Hippocampal formation (tissue), 2 donors: ENCODE measurements around the gene SNPH.

ENCODE experiments used
- DNase-seq, 2 donors: peaks; one replicate each; lab custom pipeline; 2025; lab: John Stamatoyannopoulos, UW

Gene SNPH

DNA sequence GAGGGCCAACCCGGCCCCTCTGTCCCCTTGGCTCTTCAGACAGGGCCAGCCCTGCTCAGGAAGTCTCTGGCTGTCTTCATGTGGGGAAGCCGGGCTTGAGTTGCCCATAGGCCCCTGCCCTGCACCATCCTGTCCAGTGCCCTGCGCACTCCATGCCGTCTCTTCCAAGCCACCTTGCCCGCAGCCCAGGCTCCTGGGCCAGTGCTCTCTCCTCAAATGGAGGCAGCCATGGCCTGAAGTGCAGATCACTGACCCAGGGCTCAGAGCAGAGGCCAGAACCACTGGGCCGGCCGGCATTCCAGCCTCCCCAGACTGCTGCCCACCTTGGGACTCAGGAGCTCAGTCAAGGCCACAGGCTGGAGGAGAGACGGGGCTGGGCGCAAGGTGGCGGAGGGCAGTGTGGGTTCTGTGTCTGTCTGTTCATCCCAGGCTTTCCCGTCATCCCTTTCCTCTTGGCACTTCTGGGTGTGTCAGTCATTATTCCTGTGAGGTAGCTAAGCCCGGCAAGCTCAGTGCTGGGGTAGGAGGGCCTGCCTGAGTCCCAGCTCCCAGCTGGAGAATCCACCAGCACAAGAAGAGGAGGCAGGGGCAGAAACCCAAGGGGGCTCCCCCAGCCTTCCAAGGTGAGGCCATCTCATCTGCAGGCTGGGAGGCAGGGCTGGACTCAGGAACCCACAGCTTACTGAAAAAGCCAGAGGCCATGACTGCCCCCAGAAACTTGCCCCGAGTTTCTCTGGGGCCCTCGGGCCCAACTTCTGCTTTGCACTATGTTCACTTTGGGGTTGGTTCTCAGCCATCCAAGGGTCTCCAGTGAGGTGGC lies 40.4 kb downstream of the SNPH start:
- DNase-seq = no peak

DNA sequence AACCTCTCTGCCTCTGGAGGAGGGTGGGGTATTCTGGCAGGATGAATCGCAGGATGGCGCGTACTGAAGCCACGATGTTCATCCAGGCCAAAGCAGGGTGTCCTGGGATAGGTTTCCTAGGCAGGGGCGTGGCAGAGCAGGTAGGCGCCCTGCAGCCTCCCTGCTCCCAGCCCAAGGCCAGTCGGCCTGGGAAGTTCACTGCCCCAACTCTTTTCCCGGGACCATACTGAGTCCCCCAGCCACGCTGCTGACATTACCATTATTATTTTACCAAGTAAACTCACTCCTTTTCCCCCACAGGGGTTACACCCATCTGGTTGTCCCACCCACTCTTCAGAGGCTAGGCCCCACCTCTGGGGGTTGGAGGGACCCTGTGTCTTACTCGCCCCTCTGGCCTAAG lies 41.1 kb downstream of the SNPH start:
- no peak for DNase-seq

DNA sequence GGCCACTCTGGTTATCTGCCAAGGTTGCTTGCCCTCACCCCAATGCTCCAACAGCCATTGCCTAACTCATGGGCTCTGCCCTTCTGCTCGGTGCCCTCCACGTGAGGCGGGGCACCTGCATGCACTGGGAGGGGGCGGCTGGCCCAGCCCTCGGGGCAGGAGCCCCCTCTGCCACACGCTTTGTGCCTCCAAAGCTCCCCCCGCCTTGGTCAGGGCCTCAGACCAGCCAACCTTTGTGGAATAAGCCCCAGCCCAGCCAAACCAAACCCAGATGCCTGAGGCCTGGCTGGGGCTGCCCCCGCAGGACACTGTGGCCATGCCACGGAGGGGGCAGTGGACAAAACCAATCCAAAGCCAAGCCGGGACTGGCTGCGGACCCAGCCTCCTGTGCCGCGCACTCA lies 41.5 kb downstream of the SNPH start:
- no peak for DNase-seq

DNA sequence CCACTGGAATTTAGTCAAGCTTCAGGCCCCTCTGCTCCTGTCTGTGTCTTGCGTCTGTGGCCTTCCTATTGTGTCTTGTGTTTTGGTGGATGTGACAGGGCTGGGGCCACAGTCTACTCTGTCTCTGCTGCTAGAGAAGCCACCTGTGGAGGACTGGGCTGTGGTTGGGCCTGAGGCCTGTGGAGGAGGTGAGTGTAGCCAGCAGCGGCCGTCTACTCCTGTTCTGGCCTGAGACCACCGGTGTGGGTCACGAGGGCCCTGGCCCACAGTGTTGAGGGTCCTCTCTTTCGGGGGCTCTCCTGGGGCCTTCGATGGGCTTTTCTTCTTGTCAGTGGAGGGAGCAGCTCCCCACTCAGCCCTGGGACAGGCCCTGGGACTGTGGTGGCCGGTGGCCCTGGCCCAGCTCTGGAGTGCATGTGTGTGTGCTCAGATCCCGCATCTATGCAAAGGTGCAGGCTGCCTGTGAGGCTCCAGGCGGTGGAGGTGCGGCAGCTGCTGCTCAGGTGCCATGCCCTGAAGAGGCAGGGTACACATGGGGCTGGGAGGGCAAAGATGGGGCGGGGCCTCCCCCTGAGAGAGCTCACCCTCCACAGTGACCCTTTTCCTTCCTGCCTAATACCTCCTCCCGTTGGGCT lies 42.1 kb downstream of the SNPH start:
- no peak for DNase-seq

GRCh38 chr20:1308702-1309095 lies 42.6 kb downstream of the SNPH start:
- DNase-seq = no peak

- no peak for DNase-seq
These were observed 43.3 kb downstream of the SNPH start for GRCh38 chr20:1309439-1309847.

DNA sequence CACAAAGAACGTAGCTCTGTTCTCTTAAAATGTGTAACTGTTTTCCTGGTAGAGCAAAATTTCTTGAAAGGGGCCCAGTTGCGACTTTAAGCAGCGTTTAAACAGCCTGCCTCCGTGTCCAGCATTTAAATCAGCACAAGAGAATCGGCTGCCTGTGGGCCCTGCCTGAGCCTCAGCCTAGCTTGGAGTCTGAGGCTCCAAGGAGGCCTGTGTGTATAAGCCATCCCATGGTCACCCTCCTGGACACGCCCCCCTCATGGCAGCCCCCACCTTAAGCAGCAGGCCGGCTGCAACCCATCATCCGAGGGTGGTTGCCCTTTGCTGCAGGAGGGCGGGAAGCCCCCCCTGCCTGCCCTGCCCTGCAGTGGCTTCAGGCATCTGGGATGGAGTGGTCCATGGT lies 44.0 kb downstream of the SNPH start:
- DNase-seq = peak in 1 of 2 donors; percentile 13

DNA sequence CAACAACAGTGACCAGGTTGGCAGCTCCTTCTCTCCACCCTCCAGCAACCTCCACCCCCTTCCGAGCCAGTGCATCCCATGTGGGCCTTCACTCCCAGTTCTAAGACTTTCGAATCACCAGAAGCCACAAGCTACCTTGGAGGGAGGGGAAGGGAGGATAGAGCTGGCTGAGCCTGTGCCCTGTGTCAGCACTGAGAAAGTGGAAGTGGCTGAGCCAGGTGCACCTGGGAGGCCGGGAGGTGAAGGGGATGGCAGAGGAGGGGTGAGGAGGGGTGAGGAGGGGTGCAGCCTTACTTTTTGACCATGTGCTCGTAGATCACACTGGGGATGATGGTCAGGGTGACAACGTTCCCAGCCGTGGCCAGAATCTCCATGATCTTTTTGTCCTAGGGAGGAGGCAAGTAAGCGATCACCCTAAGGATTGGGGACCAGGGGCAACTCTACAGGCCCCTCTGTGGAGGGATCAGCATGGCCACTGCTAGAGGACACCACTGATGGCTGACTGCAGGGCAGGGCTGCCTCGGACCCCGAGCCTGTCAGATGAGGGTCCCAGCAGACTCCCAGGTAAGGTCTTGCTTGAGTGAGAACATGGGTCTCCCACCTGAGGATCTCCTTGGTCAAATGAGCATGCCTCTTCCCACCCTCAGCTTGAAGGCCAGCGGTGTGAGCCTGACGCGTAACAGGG lies 44.6 kb downstream of the SNPH start:
- DNase-seq = no peak

DNA sequence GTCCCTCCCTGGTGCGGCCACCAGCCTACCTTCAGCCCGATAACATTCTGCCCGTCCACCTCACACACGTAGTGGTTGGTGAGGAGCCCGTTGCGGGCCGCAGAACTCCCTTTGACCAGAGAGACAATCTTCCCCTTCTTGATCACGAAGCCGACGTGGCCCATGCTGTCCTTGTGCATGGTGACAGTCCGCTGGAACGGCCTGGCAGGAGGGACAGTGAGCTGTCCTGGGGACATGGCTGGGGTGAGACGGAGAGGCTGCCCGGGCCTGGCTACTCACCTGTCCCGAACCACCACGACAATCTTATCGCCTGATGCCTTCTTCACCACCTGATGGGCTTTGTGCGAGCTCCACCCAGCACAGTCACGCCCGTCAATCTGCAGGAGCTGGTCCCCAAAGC lies 46.2 kb downstream of the SNPH start:
- no peak for DNase-seq

- DNase-seq = no peak
These were observed 46.8 kb downstream of the SNPH start for GRCh38 chr20:1312904-1313235.

DNA sequence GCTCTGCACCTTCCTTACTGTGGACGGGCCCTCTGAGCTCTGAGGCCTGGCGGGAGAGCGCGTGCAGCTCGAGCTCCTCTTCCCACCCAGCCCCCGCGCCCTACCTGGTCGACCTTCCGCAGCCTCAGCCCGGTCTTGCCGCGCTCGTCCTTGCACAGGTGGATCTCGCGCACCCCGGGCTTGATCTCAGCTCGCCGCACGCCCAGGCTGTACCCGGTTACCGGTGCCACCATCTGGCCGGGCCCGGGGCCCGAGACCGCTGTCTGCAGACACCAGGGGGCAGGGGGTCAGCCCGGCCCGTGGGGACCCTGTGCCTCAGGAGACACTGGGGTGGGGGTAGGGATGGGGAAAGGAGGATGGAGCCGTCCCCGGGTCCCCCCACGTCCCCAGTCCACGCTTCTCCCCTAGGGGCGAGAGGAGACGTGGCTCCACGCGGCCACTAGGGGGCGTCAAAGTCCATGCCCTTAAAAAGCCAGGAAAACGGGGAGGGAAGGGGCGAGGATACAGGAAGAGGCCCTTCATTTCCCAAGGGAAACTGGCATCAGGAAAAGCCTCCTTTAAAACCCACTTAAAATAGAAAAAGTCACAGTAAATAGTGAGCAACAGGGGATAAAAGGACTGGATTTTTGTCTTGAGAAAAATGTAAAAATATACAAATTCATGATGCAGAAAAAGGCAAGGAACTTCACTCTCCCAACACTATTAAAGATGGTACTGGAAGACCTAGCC lies 47.3 kb downstream of the SNPH start:
- DNase-seq = peak; percentile 60 to 68

DNA sequence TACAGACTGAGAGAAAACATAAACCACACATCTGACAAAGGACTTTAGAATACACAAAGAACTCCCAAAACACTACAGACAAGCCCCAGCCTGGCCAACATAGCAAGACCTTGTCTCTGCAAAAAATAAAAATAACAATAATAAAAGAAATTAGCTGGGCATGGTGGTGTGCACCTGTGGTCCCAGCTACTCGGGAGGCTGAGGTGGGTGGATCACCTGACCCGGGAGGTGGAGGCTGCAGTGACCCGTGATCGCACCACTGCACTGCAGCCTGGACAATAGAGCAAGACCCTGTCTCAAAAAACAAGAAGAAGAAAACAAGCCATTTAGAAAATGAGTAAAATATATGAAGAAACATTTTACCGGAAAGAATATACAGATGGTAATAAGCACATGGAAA lies 49.7 kb downstream of the SNPH start:
- no peak for DNase-seq

GRCh38 chr20:1317545-1318255 lies 51.6 kb downstream of the SNPH start:
- no peak for DNase-seq

DNA sequence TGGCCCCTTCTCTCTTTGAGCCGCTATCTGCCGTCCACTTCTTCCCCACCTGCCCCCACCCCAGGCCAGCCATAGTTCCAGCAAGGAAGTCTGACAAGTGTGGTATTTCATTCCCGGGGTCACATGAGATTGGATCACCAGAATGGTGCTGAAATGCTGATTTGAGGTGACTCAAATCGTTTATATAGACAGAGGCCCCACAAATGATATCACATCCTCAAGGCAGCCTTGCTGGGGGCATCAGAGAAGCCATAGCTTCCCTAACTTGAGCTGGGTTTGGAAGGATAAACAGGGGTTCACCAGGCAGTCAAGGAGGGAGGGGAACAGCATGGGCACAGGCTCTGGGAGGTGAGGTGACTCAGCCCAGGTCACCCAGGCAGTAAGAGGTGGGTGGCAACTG lies 53.0 kb downstream of the SNPH start:
- no peak for DNase-seq

DNA sequence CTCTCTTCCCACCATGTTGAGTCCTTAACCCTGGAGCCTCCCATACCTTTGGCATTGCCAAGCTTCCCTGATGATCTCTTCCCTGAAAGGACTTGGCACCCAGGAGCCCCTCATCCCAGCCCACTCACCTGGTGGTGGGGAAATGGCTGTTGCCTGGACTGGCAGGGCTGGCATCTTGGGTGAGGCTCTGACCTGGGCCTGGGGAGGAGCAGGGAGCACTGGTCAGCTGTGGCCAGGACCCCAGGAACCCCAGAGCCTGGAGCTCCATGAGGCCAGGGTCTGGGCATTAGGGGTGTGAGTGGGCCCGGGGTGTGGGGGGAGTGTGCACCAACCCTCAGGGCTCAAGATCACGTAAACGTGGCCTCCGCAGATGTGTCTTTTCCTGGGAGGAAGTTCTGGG lies 53.4 kb downstream of the SNPH start:
- no peak for DNase-seq

DNA sequence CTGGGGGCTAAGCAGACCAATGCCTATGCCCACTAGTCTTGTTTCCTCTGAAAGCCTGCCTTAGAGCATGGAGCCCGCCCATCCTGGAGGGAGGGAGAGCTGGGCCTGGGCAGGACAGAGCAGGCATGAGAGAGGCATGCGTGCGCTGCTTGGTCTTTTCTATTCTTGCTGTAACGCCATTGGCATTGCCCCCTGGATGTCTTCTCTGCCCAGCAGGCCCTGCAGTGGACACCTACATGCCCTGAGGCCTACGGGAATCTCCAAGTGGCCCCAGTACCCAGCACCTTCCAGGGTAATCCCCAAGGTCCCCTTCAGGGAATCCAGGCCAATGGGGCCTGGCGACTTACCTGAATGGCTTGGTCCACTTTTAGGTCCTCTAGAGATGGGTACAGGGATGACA lies 53.9 kb downstream of the SNPH start:
- no peak for DNase-seq

- DNase-seq = no peak
These were observed 55.0 kb downstream of the SNPH start for GRCh38 chr20:1320902-1321653.

- DNase-seq = no peak
These were observed 55.5 kb downstream of the SNPH start for GRCh38 chr20:1321654-1321939.

- DNase-seq = no peak
These were observed 56.6 kb downstream of the SNPH start for GRCh38 chr20:1322511-1323245.

- no peak for DNase-seq
These were observed 57.2 kb downstream of the SNPH start for GRCh38 chr20:1323256-1323655.
